H54 (cell line): ENCODE results near the gene ANKS1B.
"Not testable (repeated sequence)": the region's sequence is repeated elsewhere in the genome, so short reads cannot be mapped to it uniquely, and the experiment has no call there.

Experiments used
- DNase-seq: peaks from one replicate; pipeline ENCODE4 v3.0.0; 2011; ENCODE audit warnings: low spot score, mixed read lengths; ENCODE audit not compliant: insufficient read length
- FAIRE-seq: peaks from 3 replicates; lab custom pipeline; 2011; peaks lifted over from hg19 to GRCh38; lab: Jason Lieb, UNC
- POLR2A ChIP-seq: IDR thresholded peaks from 2 replicates; pipeline ENCODE4 v1.6.1; 2011; ENCODE audit warnings: low read depth, mild to moderate bottlenecking, low read length

Gene ANKS1B

GRCh38 chr12:99722690-99723486 lies 261.8 kb downstream of the ANKS1B start:
- TF ChIP-seq POLR2A, result no peak
- FAIRE-seq, result no peak
- DNase-seq, result no peak

- FAIRE-seq (no peak), DNase-seq (no peak)
- no peak for TF ChIP-seq POLR2A
Observed at GRCh38 chr12:99721715-99722275, 262.9 kb downstream of the ANKS1B start.

- FAIRE-seq, DNase-seq: not testable (repeated sequence)
Observed at GRCh38 chr12:99720083-99720465, 264.7 kb downstream of the ANKS1B start.

- not testable (repeated sequence) for FAIRE-seq
Observed at GRCh38 chr12:99719411-99720082, 265.2 kb downstream of the ANKS1B start.

GRCh38 chr12:99715841-99716510 lies 268.8 kb downstream of the ANKS1B start:
- not testable (repeated sequence) for FAIRE-seq, DNase-seq

More at GRCh38 chr12:99719411-99720082, 265.2 kb downstream of the ANKS1B start:
- DNase-seq, result not testable (repeated sequence)

- FAIRE-seq, DNase-seq: not testable (repeated sequence)
Observed at GRCh38 chr12:99714921-99715320, 269.8 kb downstream of the ANKS1B start.

- no peak for FAIRE-seq
- TF ChIP-seq POLR2A, result no peak
- no peak for DNase-seq
Observed at GRCh38 chr12:99713946-99714520, 270.7 kb downstream of the ANKS1B start.

GRCh38 chr12:99712281-99712680 lies 272.5 kb downstream of the ANKS1B start:
- DNase-seq, result no peak
- no peak for FAIRE-seq
- no peak for TF ChIP-seq POLR2A

- DNase-seq (no peak), FAIRE-seq (no peak)
- TF ChIP-seq POLR2A, result no peak
Observed at GRCh38 chr12:99711246-99711645, 273.5 kb downstream of the ANKS1B start.

GRCh38 chr12:99709619-99710018 lies 275.1 kb downstream of the ANKS1B start:
- no peak for FAIRE-seq
- DNase-seq, result no peak
- TF ChIP-seq POLR2A, result no peak

- DNase-seq, result no peak
- TF ChIP-seq POLR2A, result no peak
- no peak for FAIRE-seq
Observed at GRCh38 chr12:99709116-99709515, 275.6 kb downstream of the ANKS1B start.

GRCh38 chr12:99707883-99708282 lies 276.9 kb downstream of the ANKS1B start:
- FAIRE-seq (no peak), DNase-seq (no peak)
- no peak for TF ChIP-seq POLR2A

GRCh38 chr12:99706736-99707473 lies 277.8 kb downstream of the ANKS1B start:
- DNase-seq, result no peak
- TF ChIP-seq POLR2A, result no peak
- no peak for FAIRE-seq
